ENCODE measurements around the gene AURKAIP1. TPM values are rescaled to one million over a fixed set of nuclear protein-coding genes. Genes with fewer than 3 reads are reported as not detected.
A peak's percentile ranks its signal among the peaks of the same experiment; 100 is the strongest.

The AURKAIP1 gene
- total and polyA plus RNA-seq, 2 of the 13 experiments (the other 11 are each of a cell fraction or from before 2014, with no cell fraction given): 69.5 to 175 TPM

DNA sequence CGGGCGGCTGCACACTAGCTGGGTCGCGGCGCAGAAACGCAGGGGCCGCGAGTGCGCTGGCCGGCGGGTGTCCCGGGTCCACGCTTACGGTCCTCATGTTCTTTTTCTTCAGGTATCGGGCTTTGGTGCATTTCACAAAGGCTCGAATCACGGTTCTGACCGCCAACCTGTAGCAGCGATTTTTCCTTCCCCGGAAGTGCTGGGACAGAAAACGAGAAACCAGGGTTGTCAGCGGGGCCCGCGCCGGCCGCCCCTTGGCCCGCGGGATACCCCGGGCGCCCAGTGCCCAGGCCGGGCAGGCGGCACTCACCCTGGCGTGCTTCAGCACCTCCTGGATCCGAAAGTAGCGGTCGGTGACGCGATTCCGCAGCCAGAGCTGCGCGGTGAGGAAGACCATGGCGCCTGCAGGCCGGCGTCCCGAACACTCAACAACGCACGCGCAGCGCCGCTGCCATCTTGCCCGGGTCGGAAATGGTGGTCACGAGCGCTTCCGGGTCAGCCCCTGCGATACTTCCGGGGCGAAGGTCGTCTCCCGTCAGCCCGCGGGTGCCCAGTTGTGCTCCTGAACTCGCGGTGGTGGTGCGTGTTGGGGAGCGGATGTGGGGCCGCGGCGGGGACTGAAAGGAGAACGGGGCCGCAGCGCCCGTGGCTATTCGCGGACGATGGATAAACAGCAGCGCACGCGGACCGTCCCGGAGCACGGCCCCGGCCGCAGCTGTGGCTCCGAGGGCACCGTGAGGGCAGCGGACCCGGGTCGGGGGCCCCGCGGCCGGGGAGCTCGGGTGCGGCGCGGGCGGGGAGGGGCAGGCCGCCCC lies 32.0 kb upstream of the AURKAIP1 start, which contains the start of gene MRPL20 (continued):
- TF ChIP-seq, protein P1, sequence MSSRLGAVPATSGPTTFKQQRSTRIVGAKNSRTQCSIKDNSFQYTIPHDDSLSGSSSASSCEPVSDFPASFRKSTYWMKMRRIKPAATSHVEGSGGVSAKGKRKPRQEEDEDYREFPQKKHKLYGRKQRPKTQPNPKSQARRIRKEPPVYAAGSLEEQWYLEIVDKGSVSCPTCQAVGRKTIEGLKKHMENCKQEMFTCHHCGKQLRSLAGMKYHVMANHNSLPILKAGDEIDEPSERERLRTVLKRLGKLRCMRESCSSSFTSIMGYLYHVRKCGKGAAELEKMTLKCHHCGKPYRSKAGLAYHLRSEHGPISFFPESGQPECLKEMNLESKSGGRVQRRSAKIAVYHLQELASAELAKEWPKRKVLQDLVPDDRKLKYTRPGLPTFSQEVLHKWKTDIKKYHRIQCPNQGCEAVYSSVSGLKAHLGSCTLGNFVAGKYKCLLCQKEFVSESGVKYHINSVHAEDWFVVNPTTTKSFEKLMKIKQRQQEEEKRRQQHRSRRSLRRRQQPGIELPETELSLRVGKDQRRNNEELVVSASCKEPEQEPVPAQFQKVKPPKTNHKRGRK (CRISPR knock-in tag; IDR thresholded peaks at IDR 0.05): no peak
- peak; percentile 97 for TF ChIP-seq ZC3H13 (CRISPR knock-in tag; IDR thresholded peaks at IDR 0.05)
- no peak for TF ChIP-seq NBN (conservative IDR thresholded peaks at IDR 0.05)
- TF ChIP-seq RAD21 (CRISPR knock-in tag; IDR thresholded peaks at IDR 0.05): peak; percentile 42; the same call in 1 of the 2 replicates
- no peak for TF ChIP-seq MAFG (CRISPR knock-in tag; IDR thresholded peaks at IDR 0.05)
- no peak for TF ChIP-seq ZEB1 (IDR thresholded peaks at IDR 0.05; ENCODE audit: insufficient replicate concordance, low read depth)
- TF ChIP-seq KDM5B (CRISPR knock-in tag; IDR thresholded peaks at IDR 0.05; ENCODE audit: borderline replicate concordance): peak; percentile 56
- TF ChIP-seq HMGXB4 (CRISPR knock-in tag; IDR thresholded peaks at IDR 0.05; ENCODE audit: borderline replicate concordance in 1 of 2, low read depth in 1 of 2): peak; percentile 92 to 93
- no peak for TF ChIP-seq ZNF720 (CRISPR knock-in tag; IDR thresholded peaks at IDR 0.05)
- TF ChIP-seq NAIF1 (CRISPR knock-in tag; IDR thresholded peaks at IDR 0.05; ENCODE audit: borderline replicate concordance): no peak
- TF ChIP-seq ASH2L (IDR thresholded peaks at IDR 0.05; ENCODE audit: insufficient read length, low read depth, low read length): peak; percentile 92
- no peak for TF ChIP-seq FIP1L1 (IDR thresholded peaks at IDR 0.05; ENCODE audit: borderline replicate concordance, insufficient read depth, low read depth, low read length)
- no peak for TF ChIP-seq PTBP1 (IDR thresholded peaks at IDR 0.05; ENCODE audit: low read depth, low read length, poor library complexity, severe bottlenecking)
- TF ChIP-seq ZNF260 (CRISPR knock-in tag; IDR thresholded peaks at IDR 0.05; ENCODE audit: borderline replicate concordance, low read depth): no peak
- no peak for TF ChIP-seq NFAT5 (CRISPR knock-in tag; IDR thresholded peaks at IDR 0.05)
- TF ChIP-seq TFDP2 (CRISPR knock-in tag; IDR thresholded peaks at IDR 0.05): peak; percentile 70; the same call in 1 of the 2 replicates
- peak; percentile 77 for TF ChIP-seq NCOR1 (IDR thresholded peaks at IDR 0.05; ENCODE audit: borderline replicate concordance, low read length)
